ENCODE results near the gene ACE. TPM values are rescaled to one million over a fixed set of nuclear protein-coding genes. Genes with fewer than 3 reads are reported as not detected.

ACE gene
- total RNA-seq, 1 donor from 2014 or later, result 21.4 TPM

- DNase-seq (ENCODE audit: low read depth in 2 of 2), result no peak
These were observed 14.1 kb downstream of the ACE start for GRCh38 chr17:63490858-63491400.

GRCh38 chr17:63491413-63491812 lies 14.6 kb downstream of the ACE start:
- no peak for DNase-seq (ENCODE audit: low read depth in 2 of 2)

- DNase-seq (ENCODE audit: low read depth in 2 of 2), result no peak
These were observed 15.2 kb downstream of the ACE start for GRCh38 chr17:63491977-63492618.

DNA sequence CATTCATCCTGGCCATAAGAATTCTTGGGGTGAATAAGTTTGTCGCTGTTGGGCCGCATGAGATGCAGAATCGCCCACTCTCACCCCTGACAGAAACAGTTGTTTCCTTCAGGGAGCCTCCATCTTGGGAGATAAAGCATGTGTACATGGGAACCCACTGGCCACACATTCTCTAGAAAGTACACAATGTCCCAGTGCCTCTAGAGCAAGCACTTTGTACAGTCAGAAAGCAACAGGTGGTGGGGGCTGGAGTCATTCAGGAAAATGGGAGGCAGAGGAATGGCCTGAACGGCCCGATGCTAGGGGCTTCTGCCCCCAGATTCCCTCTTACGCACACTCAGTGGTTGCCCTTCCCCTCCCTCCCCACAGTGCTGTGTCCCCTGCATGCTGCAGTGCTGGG lies 16.1 kb downstream of the ACE start:
- no peak for DNase-seq (ENCODE audit: low read depth in 2 of 2)

- no peak for DNase-seq (ENCODE audit: low read depth in 2 of 2)
These were observed 16.6 kb downstream of the ACE start for GRCh38 chr17:63493411-63493810.

- DNase-seq (ENCODE audit: low read depth in 2 of 2), result no peak
These were observed 17.6 kb downstream of the ACE start for GRCh38 chr17:63494300-63494928.

DNA sequence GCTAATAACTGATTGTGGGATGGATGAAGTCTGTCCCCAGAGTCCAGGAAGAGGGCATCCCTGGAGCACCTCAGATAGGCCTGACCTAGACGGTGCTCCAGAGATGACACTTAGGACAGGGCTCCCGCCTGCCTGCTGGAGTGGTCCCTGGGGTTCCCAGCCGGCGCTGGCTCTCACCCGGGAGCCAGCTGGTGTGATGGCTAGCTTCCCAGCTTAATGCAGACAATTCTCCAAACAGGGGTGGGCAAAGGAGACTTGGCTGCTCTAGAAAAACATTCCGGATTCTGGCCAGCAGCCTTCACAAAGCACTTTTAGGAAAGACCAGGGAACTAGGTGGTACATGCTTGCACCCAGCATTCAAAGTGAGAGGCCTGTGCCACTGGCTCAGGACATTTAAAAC lies 18.6 kb downstream of the ACE start:
- DNase-seq (ENCODE audit: low read depth in 2 of 2), result no peak

DNA sequence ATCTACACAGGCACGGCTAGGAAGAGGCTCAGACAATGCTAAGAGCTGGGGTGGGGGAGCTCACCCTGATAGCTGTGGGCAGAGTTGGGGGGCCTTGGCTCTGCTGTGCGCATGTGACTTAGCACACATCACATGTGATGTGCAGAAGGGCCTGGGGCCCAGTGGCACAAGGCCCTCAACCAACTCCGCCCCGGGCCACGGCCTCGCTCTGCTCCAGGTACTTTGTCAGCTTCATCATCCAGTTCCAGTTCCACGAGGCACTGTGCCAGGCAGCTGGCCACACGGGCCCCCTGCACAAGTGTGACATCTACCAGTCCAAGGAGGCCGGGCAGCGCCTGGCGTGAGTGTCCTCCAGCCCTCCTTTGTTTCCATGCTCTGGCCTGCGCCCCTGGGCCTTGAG lies 19.3 kb downstream of the ACE start:
- DNase-seq (ENCODE audit: low read depth in 2 of 2), result no peak

GRCh38 chr17:63496663-63497400 lies 20.0 kb downstream of the ACE start:
- DNase-seq (ENCODE audit: low read depth in 2 of 2), result no peak

DNA sequence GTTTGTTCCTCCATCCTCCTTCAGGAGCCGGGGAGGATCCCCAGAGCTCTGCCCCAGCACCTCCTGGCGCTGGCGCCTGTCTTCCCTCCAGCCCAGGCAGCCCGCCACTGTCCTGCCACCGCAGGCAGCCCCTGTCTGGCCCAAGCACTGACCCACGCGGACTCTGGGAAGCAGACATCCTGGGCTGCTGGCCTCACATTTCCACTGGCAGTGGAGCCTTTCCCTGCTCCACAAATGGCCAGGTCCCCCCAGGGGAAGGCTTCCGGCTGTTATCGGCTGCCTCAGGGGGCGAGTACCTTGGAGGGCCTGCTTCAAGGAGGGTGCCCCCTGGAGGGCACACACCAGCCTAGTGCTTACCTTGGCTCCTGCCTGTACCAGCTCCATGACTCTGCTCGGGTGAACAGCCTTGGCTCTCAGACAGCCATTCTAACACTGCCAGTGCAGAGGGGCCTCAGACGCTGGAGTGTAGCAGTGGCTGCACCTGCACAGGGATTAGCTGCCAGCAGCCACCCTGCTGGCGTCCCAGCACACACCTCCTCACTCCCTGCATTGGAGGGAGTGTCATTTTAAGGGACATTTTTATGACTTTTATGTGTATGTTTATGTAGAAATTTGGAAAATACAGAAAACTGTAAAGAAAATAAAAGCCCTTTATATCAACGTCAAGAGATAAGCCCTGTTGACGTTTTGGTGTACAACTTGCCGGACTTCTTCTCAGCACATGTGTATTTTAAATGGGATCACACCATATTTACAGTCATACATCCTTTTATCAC lies 21.0 kb downstream of the ACE start:
- DNase-seq (ENCODE audit: low read depth in 2 of 2), result peak; percentile 27 to 31

- DNase-seq (ENCODE audit: low read depth in 2 of 2), result peak; percentile 29 to 32
These were observed 21.9 kb downstream of the ACE start for GRCh38 chr17:63498626-63499195.

- no peak for DNase-seq (ENCODE audit: low read depth in 2 of 2)
These were observed 23.9 kb downstream of the ACE start for GRCh38 chr17:63500543-63501390.

GRCh38 chr17:63503341-63503705 lies 26.5 kb downstream of the ACE start:
- no peak for DNase-seq (ENCODE audit: low read depth in 2 of 2)

DNA sequence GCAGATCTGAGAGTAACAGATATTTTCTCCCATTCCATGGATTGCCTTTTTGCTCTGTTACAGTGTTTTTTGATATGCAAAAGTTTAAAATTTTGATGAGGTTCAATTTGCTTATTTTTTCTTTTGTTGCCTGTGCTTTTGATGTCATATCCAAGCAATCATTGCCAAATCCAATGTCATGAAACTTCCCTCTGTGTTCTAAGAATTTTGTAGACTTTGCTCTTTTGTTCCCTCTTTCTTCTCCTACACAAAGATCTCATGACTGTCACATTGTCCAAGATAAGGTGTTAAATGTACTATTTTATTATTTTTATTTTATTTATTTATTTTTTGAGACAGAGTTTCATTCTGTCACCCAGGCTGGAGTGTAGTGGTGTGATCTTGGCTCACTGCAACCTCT lies 27.4 kb downstream of the ACE start:
- no peak for DNase-seq (ENCODE audit: low read depth in 2 of 2)

- no peak for DNase-seq (ENCODE audit: low read depth in 2 of 2)
These were observed 28.5 kb downstream of the ACE start for GRCh38 chr17:63505341-63505740.

GRCh38 chr17:63506627-63507026 lies 29.8 kb downstream of the ACE start:
- no peak for DNase-seq (ENCODE audit: low read depth in 2 of 2)

DNA sequence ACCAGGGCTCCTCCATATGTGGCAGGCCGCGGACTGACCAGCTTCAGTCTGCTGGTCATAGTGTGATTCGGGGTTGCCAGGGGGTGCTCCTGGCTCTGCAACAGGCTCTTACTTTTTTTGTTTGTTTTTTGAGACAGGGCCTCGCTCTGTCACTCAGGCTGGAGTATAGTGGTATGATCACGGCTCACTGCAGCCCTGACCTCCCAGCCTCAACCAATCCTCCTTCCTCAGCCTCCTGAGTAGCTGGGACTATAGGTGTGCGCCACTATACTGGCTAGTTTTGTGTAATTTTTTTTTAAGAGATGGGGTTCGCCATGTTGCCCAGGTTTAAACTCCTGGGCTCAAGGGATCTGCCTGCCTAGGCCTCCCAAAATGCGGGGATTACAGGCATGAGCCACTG lies 34.5 kb downstream of the ACE start:
- DNase-seq (ENCODE audit: low read depth in 2 of 2), result no peak

GRCh38 chr17:63512388-63512787 lies 35.5 kb downstream of the ACE start:
- DNase-seq (ENCODE audit: low read depth in 2 of 2), result no peak

DNA sequence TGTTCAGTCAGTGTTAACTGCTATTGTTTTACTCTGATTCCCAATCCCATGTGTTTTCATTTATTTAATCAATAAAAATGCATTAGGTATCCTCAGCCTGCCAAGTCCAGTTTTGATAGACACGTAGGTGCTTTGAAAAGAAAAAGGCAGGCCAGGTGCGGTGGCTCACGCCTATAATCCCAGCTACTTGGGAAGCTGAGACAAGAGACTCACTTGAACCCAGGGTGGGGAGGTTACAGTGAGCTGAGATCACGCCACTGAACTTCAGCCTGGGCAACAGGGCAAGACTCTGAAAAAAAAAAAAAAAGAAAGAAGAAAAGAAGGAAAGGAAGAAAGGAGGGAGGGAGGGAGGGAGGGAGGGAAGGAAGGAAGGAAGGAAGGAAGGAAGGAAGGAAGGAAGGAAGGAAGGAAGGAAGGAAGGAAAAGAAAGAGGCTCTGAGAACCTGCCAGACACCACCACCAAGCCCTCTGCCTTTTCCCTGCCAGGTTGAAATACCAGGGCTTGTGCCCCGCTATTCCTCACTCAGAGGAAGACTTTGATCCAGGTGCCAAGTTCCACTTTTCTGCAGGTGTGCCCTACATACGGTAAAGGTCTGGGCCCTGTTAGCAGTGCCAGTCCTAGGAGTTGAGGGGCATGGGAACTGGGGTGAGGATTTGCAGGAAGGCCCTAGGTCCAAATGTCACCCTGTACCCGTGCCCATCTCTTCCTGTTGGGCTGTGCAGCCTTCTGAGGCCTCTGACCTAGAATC lies 36.2 kb downstream of the ACE start:
- no peak for DNase-seq (ENCODE audit: low read depth in 2 of 2)

DNA sequence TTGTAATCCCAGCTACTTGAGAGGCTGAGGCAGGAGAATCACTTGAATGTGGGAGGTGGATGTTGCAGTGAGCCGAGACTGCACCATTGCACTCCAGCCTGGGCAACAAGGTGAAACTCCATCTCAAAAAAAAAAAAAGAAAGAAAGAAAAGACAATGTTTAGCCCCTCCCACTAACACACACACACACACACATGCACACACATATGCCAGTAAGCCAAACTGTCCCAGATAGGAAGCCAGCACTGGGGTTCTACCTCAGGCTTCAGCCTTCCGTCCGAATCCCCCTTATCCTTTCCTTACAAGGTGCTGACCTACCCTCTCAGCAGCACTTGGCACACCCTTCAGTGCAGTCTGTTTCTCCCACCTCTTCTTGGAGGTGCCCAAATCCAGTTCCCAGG lies 37.6 kb downstream of the ACE start:
- DNase-seq (ENCODE audit: low read depth in 2 of 2), result no peak
